Dedifferentiated amniotic fluid mesenchymal stem cell (primary cell): ENCODE data around the gene KIRREL2.
"Not testable (repeated sequence)": the region's sequence is repeated elsewhere in the genome, so short reads cannot be mapped to it uniquely, and the experiment has no call there.

Experiments
- DNase-seq: peaks from one replicate; pipeline ENCODE4 v3.0.0-alpha.2; 2016; ENCODE audit errors: extremely low spot score

KIRREL2 gene

DNA sequence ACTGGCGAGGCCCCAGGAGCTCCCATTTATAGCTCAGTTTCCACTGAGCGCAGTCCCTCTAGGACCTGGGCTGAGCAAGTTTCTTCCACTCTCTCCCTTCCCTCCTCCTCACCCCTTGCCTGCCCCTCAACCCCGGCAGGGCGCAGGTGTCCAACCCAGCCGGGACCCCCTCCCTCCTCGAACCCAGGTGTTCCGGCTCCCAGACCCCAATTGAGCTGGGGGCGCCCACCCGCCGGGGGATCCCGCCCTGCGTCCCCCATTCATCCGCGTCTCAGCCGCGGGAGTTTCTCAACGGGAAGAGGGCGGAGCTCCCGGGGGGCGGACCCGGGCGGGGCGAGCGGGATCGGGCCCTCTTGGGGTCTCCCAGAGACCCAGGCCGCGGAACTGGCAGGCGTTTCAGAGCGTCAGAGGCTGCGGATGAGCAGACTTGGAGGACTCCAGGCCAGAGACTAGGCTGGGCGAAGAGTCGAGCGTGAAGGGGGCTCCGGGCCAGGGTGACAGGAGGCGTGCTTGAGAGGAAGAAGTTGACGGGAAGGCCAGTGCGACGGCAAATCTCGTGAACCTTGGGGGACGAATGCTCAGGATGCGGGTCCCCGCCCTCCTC is at the start of gene KIRREL2:
Gene KIRREL2 (plus strand): TSS at position 366 of the 604 bp plus-strand sequence. CDS start 209 bp downstream, at position 575.
- no peak for DNase-seq

DNA sequence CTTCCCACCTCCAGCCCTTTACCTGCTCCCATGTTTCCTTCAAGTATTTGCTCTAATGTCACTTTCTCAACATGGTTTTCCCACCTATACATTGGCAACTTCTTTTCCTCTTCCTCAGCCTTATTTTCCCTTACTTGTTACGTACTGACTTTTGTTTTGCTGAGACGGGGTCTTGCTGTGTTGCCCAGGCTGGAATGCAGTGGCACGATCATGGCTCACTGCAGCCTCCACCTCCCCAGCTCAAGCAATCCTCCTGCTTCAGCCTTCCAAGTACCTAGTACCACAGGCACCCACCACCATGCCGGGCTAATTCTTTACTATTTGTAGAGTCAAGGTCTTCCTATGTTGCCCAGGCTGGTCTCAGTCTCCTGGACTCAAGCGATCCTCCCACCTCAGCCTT is 49.1 kb upstream of the KIRREL2 start:
- no peak for DNase-seq

DNA sequence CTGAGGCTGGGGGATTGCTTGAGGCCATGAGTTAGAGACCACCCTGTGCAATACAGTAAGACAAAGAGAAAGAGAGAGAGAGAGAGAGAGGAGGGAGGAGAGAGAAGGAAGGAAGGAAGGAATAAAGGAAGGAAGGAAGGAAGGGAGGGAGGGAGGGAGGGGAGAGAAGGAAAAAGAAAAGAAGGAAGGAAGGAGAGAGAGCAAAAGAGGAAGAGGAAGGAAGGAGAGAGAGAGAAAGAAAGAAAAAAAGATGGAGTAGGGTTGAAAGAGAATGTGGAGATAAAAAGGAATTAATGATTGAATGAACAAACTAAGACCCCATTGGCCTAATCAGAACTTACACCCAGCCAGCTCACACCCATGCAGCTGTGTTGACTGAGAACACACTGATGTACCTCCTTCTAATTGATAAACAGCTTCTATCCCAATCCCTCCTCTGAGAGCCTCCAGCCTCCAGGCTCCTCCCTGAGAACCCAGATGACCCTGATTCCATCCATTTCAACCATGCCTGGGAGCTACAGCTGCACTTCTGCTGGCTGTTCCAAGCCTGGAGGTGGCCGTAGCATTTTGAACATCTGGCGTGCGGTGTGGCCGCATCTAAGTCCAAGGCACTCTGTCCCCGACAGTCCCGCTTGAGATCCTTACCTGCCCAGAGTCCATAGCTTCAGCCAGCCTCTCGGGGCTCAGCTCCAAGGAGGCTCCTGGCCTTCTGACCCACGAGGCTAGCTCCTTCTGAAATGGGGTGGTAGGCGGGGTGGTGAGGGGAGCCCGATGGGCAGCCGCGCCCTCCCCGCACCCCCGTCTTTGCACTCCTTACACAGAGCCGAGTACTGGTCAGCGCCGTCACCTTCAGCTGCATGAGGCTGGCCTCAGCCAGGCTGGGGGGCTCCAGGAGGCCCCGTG is 45.1 kb upstream of the KIRREL2 start:
- DNase-seq, result no peak

DNA sequence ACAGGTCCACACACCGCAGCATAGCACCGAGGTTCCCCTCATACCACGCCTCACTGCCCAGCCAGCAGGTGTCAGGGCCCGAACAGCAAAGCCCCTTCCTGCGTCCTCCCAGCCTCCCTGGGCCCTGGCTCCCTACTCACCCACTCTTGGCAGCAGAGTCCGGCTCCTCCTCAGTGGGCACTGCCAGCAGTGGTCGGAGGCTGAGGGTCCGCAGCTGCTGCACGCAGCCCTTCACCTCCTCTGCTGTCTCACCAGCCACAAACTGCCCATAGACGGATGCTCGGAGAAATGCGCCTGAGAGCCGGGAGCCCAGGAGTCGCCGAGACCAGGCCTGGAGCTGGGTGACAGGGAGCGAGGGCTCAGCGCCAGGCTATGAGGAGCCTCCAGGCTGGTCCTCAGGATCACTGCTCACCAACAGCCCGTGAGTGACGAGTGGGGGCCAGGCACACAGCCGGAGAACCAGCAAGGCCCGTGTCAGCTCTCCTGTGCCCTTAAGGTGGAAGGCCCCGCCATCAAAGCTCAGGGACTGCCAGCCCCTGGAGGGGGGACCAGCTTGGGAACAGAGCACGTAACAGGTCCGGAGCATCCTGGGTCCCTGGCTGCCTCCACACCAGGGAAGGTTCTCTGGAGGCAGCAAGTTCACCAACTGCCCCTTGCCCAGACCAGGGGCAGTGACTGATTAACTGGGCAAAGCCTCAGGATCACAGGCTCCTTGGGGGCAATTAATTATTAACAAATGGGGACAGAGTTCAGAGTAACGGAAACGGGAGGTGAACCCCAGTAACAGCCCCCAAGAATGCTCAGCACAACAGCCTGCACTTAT is 44.3 kb upstream of the KIRREL2 start, which contains the start of gene PRODH2:
Gene PRODH2 (minus strand): TSS at position 626 of the 823 bp plus-strand sequence. CDS start 40 bp downstream, at position 586.
- DNase-seq, result no peak

DNA sequence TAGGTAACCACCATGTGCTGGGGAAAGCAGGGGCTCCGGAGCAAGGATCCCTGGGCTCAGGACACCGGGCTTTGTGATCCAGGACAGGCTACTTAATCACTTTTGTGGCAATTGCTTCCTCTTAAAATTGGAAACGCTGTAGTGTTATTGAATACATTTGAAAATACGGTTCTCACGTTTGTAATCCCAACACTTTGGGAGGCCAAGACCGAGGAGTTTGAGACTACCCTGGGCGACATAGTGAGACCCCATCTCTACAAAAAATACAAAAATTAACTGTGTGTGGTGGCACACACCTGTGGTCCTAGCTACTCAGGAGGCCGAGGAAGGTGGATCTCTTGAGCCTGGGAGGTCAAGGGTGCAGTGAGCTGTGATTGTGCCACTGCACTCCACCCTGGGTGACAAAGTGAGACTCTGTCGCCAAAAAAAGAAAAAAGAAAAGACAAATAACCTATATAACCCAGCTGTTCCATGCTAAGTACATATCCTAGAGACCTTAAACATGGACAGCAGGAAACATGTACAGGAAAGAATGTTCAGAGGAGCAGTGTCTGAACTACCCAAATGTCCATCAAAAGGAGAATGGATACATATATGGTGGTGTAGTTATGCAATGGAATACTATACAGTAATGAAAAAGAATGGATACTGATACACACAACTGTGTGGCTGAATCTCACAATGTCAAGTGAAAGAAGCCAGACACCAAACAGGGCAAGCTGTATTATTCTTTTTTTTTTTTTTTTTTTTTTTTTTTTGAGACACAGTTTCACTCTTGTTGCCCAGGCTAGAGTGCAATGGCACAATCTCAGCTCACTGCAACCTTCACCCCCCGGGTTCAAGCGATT is 43.4 kb upstream of the KIRREL2 start:
- no peak for DNase-seq

DNA sequence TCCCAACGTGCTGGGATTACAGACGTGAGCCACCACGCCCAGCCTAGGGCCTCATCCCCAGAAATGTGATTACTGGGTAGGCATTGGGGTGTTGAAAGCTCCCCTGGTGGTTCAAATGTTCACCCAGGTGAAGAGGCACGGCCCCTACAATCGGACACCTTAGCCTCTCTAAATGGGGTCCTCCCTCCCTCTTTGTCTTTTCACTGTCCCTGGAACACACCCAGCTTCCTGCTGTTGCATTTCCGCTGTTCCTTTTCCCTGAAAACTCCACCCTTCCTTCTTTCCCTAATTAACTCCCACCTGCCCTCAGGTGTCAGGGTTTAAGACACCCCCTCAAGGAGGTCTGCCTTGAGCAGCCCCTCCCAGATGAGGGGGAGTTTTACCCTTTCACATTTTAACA is 40.4 kb upstream of the KIRREL2 start:
- DNase-seq, result no peak

DNA sequence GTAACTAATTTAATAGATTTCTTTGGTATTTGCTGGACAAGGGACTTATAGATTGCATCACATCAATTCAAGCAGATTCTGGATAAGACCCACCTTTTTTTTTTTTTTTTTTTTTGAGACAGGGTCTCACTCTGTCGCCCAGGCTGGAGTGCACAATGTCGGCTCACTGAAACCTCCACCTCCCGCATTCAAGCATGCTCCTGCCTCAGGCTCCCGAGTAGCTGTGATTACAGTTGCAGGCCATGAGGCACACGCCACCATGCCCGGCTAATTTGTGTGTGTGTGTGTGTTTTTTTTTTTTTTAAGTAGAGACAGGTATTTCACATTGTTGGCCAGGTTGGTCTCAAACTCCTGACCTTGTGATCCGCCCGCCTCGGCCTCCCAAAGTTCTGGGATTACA is 39.9 kb upstream of the KIRREL2 start:
- DNase-seq, result no peak

DNA sequence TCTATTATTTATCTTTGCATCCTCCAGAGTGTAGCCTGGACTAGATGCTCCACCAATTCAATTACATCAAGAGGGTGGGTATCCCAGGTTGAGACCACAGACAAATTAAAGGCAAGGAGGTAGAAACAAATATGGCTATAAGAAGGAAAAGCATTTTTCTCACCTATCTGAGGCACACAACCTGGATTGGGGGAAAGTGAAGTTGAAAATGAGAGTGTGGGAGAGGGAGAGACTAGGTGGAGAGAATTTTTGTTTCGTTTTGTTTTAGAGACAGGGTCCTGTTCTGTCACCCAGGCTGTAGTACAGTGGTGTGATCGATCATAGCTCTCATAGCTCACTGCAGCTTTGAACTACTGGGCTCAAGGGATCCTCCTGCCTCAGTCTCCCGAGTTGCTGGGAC is 38.3 kb upstream of the KIRREL2 start:
- no peak for DNase-seq

DNA sequence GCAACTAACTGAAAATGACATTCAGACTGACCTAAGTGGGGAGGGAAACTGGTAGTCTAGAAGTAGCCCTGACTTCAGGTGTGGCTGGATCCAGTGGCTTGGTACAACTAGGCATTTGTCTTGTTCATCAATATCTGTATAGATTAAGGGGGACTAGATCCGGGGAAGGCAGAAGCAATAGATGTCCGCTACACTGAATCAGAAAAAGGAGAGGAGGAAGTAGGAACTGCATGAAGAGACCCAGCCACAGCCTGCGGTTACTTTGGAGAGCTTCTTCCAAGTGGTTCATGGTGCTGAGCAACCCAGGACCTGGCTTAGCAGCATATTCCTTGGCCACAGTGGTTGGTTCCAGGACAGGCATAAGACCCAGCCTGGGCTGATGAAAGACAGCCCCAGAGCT is 34.1 kb upstream of the KIRREL2 start:
- no peak for DNase-seq

DNA sequence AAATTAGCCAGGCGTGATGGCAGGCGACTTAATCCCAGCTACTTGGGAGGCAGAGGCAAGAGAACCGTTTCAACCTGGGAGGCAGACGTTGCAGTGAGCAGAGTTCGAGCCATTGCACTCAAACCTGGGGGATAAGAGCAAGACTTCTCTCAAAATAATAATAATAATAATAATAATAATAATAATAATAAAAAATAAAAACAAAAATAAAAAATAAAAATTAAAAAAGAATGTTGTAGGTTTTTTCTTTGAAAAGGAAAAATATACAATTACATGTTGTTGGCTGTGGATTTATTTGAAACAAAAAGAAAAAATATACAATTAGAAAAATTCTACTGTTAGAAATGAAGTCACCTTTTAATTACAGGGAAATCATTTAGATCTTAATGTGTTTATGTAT is 32.6 kb upstream of the KIRREL2 start:
- no peak for DNase-seq

DNA sequence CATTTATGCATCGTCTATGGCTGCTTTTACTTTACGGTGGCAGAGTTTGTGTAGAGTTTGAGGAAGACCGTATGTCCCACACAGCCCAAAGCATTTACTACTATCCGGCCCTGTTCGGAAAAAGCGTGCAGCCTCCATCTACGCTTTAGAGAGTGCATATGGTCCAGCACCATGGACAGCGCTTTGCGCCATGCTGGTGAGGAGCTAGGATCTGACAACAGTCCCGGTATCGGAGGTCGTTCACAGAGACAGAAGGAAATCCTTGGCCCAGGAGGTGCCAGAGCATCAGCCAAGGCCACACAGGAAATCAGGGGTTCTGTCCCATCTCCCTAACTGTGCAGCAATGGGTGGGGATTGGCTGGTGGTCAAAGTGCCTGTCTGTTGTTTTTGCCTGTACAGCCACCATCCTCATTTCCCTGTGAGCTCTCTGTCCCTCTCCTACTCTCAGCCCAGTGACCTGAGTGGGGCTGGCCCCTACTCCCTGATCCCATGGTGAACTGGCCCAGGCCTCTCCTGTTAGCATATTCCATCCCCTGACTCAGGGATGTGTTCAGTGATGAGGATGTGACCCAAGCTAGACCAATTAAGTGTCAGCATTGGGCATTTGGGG is 27.9 kb upstream of the KIRREL2 start:
- DNase-seq, result peak; percentile 22

DNA sequence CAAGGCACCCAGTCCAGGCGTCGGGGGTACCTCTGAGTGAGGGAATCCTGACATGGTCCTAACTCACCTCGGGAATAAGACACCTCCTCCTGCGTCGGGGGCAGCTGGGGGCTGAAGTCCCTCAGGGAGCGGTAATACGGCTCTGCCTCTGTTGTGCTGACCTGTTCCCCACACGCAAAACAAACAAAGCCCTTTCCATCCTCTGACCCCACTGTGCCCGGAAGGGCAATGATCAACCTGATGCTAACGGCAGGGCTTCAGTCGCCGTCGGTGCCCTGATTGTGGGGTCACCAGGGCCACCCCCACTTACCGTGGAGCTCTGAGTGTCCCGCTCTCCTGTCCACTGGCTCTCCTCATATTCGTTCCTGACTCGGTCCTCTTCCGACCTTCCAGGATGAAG is 25.7 kb upstream of the KIRREL2 start:
- no peak for DNase-seq

DNA sequence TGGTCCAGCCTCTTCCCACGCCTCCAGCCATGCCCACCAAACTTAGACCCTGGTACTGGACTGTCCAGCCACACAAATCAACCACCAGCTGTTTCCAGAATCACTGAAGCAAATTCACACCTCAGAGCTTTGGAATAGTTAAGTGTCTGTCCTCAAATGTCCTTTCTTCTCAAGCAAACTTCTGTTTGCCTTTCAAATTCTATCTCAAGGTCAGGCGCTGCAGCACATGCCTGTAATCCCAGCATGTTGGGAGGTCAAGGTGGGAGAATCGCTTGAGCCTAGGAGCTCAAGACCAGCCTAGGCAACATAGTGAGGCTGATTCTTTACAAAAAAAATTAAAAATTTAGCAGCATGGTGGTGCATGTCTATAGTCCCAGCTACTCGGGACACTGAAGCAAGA is 24.7 kb upstream of the KIRREL2 start:
- DNase-seq, result no peak

DNA sequence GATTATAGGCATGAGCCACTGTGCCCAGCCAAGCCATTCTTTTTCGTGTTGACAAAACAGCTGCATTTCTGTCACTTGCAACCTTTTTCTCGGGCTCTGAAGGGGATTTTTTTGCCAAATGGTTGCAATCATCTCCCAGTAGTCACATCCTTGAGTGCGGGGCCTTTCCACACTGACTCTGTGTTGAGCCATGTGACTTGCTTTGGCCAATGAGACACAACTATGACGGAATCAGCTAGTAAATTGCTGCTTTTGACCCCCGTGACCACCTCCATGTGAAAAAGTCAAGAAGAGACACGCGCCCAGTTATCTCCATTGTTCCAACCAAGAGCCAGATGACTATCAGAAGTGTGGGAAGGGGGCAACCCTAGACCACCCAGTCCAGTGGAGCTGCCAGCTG is 22.7 kb upstream of the KIRREL2 start:
- no peak for DNase-seq

DNA sequence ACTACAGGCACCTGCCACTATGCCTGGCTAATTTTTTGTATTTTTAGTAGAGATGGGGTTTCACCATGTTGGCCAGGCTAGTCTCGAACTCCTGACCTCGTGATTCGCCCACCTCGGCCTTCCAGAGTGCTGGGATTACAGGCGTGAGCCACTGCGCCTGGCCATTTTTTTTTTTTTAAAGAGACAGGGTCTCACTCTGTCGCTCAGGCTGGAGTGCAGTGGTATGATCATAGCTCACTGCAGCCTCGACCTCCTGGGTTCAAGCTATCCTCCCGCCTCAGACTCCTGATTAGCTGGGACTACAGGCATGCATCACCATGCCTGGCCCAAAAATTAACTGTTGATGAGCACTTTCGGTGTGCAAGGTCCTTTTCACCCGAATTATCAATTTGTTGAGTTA is 20.6 kb upstream of the KIRREL2 start:
- not testable (repeated sequence) for DNase-seq

DNA sequence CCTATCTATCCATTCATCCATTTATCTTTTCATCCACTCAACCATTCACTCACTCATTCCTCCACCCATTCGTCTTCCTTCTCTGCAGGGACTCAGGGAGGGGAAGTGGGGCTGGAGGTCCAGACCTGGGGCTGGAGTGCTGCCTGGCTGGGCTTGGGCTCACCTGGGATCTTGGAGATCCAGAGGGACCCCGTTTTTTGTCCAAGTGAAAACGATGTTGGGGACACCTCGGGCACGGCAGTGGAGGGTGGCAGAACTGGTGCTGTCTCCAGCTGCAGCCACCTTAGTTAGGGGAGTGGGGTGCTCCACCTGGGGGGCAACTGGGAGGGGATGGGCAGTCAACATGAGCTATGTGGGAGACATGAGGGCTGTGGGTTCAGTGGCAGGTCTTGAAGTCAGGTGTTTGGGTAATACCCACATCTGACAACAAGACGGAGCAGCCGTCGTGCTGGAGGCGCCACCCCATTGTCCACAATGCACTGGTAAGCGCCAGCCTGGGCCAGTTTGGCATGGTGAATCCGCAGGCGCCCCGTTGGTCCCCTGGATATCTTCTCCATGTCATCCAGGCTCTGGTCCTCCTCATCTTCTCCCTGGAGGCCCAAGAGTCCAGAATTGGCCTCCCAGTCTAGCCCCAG is 14.6 kb upstream of the KIRREL2 start:
- DNase-seq, result no peak

DNA sequence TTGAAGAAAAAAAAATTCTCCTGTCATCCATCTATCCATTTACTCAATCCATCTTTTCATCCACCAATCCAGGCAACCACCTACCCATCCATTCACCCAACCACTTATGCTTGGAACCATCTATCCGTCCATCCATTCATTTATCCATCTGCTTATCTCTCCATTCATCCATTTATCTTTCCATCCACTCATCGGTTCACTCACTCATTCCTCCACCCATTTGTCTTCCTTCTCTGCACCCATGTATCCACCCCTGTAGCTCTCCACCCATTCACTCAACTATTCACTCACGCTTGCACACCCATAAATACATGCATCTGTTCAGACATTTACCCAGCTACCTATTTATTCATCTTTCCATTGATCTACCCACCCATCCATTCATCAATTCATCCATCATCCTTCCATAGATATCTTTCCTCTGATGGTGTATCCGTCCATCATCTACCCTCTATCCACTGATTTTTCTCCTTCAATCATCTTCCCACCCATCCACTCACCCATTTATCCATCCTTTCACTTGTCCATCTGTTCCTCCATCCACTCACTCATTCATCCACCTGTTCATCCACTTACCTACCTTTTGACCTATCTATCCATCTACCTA is 13.9 kb upstream of the KIRREL2 start:
- no peak for DNase-seq

DNA sequence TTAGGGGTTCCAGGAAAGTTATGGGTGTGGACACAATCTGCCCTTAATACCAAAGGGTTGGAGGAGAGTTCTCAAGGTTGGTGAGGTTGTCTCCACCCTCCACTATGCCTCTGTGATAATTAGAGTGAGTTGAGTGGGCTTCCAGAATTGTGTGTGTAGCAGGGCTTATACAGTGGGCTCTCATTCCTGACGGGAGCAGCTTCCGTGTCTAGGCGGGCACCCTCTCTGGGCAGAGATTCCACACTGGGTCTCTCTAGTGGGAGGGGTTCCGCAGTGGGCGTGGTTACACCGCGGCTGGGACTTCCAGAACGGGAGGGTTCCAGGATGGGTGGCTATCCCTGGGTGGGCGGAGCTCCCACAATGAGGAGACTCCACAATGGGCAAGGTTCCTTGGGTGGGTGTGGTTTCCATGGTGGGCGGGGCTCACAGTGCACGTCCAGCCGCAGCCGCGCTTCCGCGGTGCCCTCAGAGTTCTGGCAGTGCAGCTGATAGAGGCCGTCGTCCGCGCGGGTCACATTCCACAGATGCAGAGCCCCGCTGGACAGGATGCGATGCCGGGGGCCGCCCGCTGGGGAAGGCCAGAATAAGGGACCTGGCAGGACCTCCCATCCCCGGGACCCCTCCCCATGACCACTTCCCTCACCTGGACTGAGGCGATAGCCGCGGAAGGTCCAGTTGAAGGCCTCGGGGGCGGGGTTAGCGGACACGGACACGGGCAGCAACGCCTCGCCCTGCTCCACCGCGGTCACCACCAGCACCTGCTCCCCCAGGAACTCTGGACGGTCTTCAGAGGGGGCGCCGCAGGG is 12.8 kb upstream of the KIRREL2 start:
- DNase-seq, result no peak
